Measurements from ENCODE around the gene PACRG. TPM values are rescaled to one million over a fixed set of nuclear protein-coding genes. Genes with fewer than 3 reads are reported as not detected.
"Not testable (repeated sequence)": the region's sequence is repeated elsewhere in the genome, so short reads cannot be mapped to it uniquely, and the experiment has no call there.

PACRG gene
- 1.1 and 2.9 TPM in 2 replicates for total RNA-seq
- polyA plus RNA-seq (2012) = 0.93 TPM

- peak; percentile 98 for DNase-seq (ENCODE audit: low read depth)
These were observed at the start of gene PACRG, which contains the start of gene PRKN for GRCh38 chr6:162727322-162728182. PACRG (plus strand) TSS chr6:162727974. PRKN (minus strand) TSS chr6:162727766.

- not testable (repeated sequence) for DNase-seq (ENCODE audit: low read depth)
These were observed 48.9 kb upstream of the PACRG start for GRCh38 chr6:162678896-162679295.

GRCh38 chr6:162679681-162680080 is 48.1 kb upstream of the PACRG start:
- no peak for DNase-seq (ENCODE audit: low read depth)

GRCh38 chr6:162680367-162680766 is 47.4 kb upstream of the PACRG start:
- DNase-seq (ENCODE audit: low read depth) = no peak

GRCh38 chr6:162680871-162681270 is 46.9 kb upstream of the PACRG start:
- no peak for DNase-seq (ENCODE audit: low read depth)

- no peak for DNase-seq (ENCODE audit: low read depth)
These were observed 46.3 kb upstream of the PACRG start for GRCh38 chr6:162681447-162681846.

- no peak for DNase-seq (ENCODE audit: low read depth)
These were observed 44.6 kb upstream of the PACRG start for GRCh38 chr6:162683135-162683534.

GRCh38 chr6:162684052-162684451 is 43.7 kb upstream of the PACRG start:
- DNase-seq (ENCODE audit: low read depth) = no peak

GRCh38 chr6:162684961-162685360 is 42.8 kb upstream of the PACRG start:
- DNase-seq (ENCODE audit: low read depth) = no peak

- no peak for DNase-seq (ENCODE audit: low read depth)
These were observed 42.2 kb upstream of the PACRG start for GRCh38 chr6:162685586-162685985.

GRCh38 chr6:162688751-162689345 is 38.9 kb upstream of the PACRG start:
- no peak for DNase-seq (ENCODE audit: low read depth)

GRCh38 chr6:162690158-162690557 is 37.6 kb upstream of the PACRG start:
- DNase-seq (ENCODE audit: low read depth) = no peak

GRCh38 chr6:162697872-162698403 is 29.8 kb upstream of the PACRG start:
- no peak for DNase-seq (ENCODE audit: low read depth)

- DNase-seq (ENCODE audit: low read depth) = no peak
These were observed 29.3 kb upstream of the PACRG start for GRCh38 chr6:162698440-162698839.

- DNase-seq (ENCODE audit: low read depth) = no peak
These were observed 27.8 kb upstream of the PACRG start for GRCh38 chr6:162699961-162700360.

- DNase-seq (ENCODE audit: low read depth) = no peak
These were observed 26.8 kb upstream of the PACRG start for GRCh38 chr6:162700966-162701365.

- no peak for DNase-seq (ENCODE audit: low read depth)
These were observed 26.2 kb upstream of the PACRG start for GRCh38 chr6:162701551-162701950.

- DNase-seq (ENCODE audit: low read depth) = no peak
These were observed 25.3 kb upstream of the PACRG start for GRCh38 chr6:162702446-162702845.

- no peak for DNase-seq (ENCODE audit: low read depth)
These were observed 23.8 kb upstream of the PACRG start for GRCh38 chr6:162704001-162704400.

- DNase-seq (ENCODE audit: low read depth) = no peak
These were observed 22.0 kb upstream of the PACRG start for GRCh38 chr6:162705736-162706135.

- no peak for DNase-seq (ENCODE audit: low read depth)
These were observed 21.5 kb upstream of the PACRG start for GRCh38 chr6:162706232-162706631.

GRCh38 chr6:162708971-162709370 is 18.8 kb upstream of the PACRG start:
- DNase-seq (ENCODE audit: low read depth) = no peak
